HG02981 (cell line): ENCODE measurements around the gene SHISAL2A.

Experiments
- ATAC-seq: cut with Tn5 transposase; IDR thresholded peaks from one replicate; pipeline ENCODE4 v1.9.1; 2021; ENCODE audit warnings: mild to moderate bottlenecking, moderate library complexity; ENCODE audit not compliant: unreplicated experiment

SHISAL2A gene

DNA sequence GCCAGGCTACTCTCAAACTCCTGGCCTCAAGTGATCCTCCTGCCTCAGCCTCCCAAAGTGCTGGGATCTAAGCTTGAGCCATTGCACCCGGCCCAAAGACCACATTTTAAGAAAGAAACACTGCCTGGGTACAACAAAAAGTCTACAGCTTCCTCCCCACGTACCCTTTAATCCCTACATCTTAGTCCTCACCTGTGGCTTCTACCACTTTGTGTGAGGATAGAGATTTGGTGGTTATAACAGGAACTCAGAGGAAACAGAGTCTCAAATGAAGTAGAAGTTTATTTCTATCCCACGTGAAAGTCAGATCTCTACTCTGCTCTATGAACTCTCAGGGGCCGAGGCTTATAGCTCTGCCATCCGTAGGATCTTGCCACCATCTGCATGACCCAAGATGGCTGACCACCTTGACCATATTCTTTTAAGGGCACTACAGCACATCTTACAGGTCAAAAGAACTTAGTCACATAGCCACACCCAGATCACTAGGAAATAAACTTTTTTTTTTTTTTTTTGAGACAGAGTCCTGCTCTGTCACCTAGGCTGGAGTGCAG, 17.4 kb upstream of the SHISAL2A start:
- ATAC-seq: no peak

DNA sequence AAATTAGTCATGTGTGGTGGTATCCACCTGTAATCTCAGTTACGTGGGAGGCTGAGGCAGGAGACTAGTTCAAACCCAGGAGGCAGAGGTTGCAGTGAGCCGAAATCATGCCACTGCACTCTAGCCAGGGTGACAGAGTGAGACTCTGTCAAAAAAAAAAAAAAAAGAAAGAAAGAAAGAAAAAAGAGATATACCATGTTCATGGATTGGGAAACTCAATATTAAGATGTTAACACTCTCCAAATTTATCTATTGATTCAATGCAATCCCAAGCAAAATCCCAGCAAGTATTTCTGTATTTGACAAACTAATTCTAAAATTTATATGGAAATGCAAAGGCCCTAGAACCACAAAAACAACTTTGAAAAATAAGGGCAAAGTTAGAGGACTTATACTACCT, 11.0 kb upstream of the SHISAL2A start:
- ATAC-seq: no peak

- ATAC-seq: no peak
Measured at GRCh38 chr1:52623812-52624211, 9.2 kb upstream of the SHISAL2A start.

DNA sequence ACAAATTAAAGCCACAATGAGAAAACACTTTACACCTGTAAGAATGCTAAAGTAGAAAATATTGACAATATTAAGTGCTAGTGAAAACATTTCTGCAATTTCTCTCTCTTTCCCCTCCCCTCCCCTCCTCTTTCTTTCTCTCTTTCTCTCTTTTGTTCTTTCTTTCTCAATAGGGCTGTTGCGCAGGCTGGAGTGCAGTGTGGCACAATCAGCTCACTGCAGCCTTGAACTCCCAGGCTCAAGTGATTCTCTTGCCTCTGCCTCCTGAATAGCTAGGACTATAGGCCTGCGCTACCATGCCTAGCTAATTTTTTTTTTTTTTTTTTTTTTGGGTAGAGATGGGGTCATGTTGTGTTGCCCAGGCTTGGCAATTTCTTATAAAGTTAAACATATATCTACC, 5.9 kb upstream of the SHISAL2A start:
- ATAC-seq: no peak

- no peak for ATAC-seq
Measured at GRCh38 chr1:52628614-52629324, 4.2 kb upstream of the SHISAL2A start.

- ATAC-seq: no peak
Measured at GRCh38 chr1:52629325-52629643, 3.7 kb upstream of the SHISAL2A start.

- ATAC-seq: no peak
Measured at GRCh38 chr1:52629667-52630066, 3.3 kb upstream of the SHISAL2A start.

DNA sequence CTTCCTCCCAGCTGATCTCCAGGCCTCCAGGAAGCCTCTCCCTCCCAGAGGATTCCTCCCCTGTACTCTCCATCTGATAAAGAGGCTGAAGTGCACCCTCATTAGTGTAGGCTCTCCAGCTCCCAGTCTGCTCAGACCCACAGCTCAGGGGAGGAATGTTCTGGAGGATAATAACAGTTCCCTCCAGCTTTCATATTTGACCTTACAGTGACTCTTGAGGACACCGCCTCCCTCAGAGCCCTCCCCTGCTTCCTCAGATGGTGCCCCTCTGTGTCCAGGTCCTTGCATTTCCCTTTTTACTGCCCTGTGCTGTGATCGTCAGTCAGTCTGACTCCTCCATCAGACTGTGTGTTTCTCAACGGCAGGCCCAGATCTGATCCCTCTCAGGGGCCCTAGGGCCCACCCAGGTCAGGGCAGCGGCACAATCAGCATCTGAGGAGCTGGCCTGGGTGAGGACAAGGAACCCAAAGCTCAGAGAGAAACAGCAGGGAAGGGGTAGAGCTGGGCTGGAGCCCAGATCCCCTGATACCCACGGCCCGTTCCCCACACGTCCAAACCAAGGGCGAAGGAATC, 1.1 kb upstream of the SHISAL2A start:
- no peak for ATAC-seq

- ATAC-seq: no peak
Measured at GRCh38 chr1:52633291-52633754, 355 bp downstream of the SHISAL2A start.

DNA sequence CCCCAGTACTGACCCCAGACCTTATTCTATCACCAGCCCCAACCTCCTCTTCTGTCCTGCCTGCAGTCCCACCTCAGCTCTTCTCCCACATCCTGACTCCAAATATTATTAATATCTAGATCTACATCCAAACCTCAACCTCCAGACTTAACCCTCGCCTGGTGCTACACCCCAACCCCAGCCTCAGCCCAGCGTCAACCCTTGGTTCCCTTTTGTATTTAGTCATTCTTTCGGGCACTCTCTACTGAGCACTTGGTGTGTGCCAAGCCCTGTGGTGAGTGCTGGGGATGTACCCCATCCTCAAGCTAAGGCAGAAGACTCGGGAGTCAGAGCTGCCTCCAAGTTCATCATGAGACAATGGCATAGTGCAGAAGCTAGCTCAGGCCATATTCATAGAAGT, 1.1 kb downstream of the SHISAL2A start:
- ATAC-seq: no peak

GRCh38 chr1:52635321-52636089, 2.5 kb downstream of the SHISAL2A start:
- no peak for ATAC-seq

GRCh38 chr1:52636721-52637695, 4.0 kb downstream of the SHISAL2A start:
- peak; percentile 80 for ATAC-seq

- ATAC-seq: no peak
Measured at GRCh38 chr1:52637946-52638345, 5.0 kb downstream of the SHISAL2A start.

- no peak for ATAC-seq
Measured at GRCh38 chr1:52640697-52641096, 7.7 kb downstream of the SHISAL2A start.

GRCh38 chr1:52641307-52641706, 8.3 kb downstream of the SHISAL2A start:
- no peak for ATAC-seq

DNA sequence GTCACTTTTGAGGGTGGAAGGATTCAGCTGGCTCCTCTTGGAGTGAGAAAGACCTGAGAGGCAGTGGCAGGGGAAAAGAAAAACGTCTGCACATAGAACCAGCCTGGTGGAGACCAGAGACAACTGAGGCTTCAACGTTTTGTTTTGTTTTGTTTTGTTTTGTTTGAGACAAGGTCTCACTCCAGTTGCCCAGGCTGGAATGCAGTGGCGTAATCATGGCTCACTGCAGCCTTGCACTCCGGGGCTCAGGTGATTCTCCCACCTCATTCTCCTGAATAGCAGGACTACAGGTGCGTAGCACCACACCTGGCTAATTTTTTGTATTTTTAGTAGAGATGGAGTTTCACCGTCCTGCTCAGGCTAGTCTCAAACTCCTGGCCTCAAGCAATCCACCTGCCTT, 12.3 kb downstream of the SHISAL2A start:
- no peak for ATAC-seq

GRCh38 chr1:52651904-52652303, 18.9 kb downstream of the SHISAL2A start:
- no peak for ATAC-seq

DNA sequence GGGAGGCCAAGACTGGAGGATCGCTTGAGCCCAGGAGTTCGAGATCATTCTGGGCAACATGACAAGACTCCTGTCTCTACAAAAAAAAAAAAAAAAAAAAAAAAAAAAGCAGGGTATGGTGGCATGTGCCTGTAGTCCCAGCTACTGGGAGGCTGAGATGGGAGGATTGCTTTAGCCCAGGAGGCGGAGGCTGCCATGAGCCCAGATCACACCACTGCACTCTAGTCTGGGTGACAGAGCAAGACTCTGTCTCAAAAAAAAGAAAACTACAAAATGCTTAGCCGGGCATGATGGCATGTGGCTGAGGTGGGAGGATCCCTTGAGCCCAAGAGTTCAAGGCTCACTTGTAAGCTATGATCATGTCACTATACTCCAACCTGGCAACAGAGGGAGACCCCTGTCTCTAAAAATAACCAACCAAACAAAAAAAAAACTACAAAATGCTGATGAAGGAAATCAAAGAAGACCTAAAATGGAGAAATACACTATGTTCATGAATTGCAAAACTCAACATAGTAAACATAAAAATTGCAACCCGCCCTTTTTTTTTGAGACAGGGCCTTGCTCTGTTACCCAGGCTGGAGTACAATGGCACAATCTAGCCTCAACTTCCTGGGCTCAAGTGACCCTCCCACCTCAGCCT, 20.4 kb downstream of the SHISAL2A start:
- ATAC-seq: no peak

DNA sequence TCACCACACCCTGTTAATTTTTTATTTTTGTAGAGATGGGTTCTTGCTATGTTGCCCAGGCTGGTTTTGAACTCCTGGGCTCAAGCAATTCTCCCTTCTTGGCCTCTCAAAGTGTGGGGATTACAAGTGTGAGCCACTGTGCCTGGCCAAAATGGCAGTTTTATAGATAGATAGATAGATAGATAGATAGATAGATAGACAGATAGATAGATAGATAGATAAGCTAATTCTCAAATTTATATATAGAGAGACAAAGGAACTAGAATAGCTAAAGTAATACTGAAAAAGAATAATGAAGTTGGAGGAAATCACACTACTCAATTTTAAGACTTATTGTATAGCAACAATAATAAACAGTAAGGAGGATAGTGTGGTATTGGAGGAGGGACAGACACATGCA, 21.1 kb downstream of the SHISAL2A start:
- no peak for ATAC-seq

GRCh38 chr1:52657702-52658101, 24.7 kb downstream of the SHISAL2A start:
- ATAC-seq: no peak
